Measurements from ENCODE around the gene SPOCK2.

The SPOCK2 gene

GRCh38 chr10:72096115-72097000 is 8.0 kb upstream of the SPOCK2 start:
- Histone ChIP-seq H3K4me1 (ENCODE audit: control insufficient read depth, insufficient read depth, low read length) (no peaks in the 10 kb centered on the region; the same call in 1 of the 2 replicates), H3K27me3 (ENCODE audit: control insufficient read depth, insufficient read depth, low read length) (no peaks in the 10 kb centered on the region), H3K27ac (ENCODE audit: low read depth, low read length) (no peak overlapping the region), H3K36me3 (ENCODE audit: control insufficient read depth, insufficient read depth, low read length) (peaks cover 16% of the 10 kb centered on the region), H3K9me3 (ENCODE audit: control insufficient read depth, insufficient read depth, low read depth, low read length) (no peaks in the 10 kb centered on the region), H3K9ac (ENCODE audit: low read length) (no peak overlapping the region), H3K4me3 (ENCODE audit: low read depth, low read length) (no peak overlapping the region)

GRCh38 chr10:72095195-72095594 is 6.8 kb upstream of the SPOCK2 start:
- no peaks in the 10 kb centered on the region for H3K9me3 ChIP-seq (ENCODE audit: control insufficient read depth, insufficient read depth, low read depth, low read length)
- H3K27me3 ChIP-seq (ENCODE audit: control insufficient read depth, insufficient read depth, low read length), result peaks cover 5% of the 10 kb centered on the region; the same call in 1 of the 2 replicates
- H3K9ac ChIP-seq (ENCODE audit: low read length), result no peak overlapping the region
- H3K36me3 ChIP-seq (ENCODE audit: control insufficient read depth, insufficient read depth, low read length), result peaks cover 13% of the 10 kb centered on the region
- no peak overlapping the region for H3K27ac ChIP-seq (ENCODE audit: low read depth, low read length)
- H3K4me1 ChIP-seq (ENCODE audit: control insufficient read depth, insufficient read depth, low read length), result peaks cover 3% of the 10 kb centered on the region; the same call in 1 of the 2 replicates
- H3K4me3 ChIP-seq (ENCODE audit: low read depth, low read length), result no peak overlapping the region

DNA sequence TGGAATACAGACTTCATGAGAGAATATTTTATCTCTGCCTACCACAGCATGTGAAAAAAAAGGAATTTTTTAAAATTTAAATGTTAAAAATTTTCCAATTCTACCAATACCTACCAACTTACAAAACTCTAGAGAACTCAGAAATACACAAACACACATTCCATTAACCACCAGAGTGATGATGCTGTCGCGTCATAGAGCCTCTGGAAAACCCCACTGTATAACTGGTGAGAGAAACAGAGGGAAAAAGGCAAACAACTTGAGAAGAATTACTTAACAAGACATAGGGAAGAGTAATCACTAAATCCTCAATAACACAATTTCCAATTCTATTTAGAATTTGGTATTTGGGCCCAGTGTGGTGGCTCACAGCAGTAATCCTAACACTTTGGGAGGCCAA is 6.2 kb upstream of the SPOCK2 start:
- Histone ChIP-seq H3K4me1 (ENCODE audit: control insufficient read depth, insufficient read depth, low read length) (peaks cover 3% of the 10 kb centered on the region; the same call in 1 of the 2 replicates), H3K9ac (ENCODE audit: low read length) (no peak overlapping the region), H3K27me3 (ENCODE audit: control insufficient read depth, insufficient read depth, low read length) (peaks cover 10% of the 10 kb centered on the region; the same call in 1 of the 2 replicates), H3K36me3 (ENCODE audit: control insufficient read depth, insufficient read depth, low read length) (peaks cover 13% of the 10 kb centered on the region), H3K9me3 (ENCODE audit: control insufficient read depth, insufficient read depth, low read depth, low read length) (no peaks in the 10 kb centered on the region), H3K4me3 (ENCODE audit: low read depth, low read length) (no peak overlapping the region), H3K27ac (ENCODE audit: low read depth, low read length) (no peak overlapping the region)

DNA sequence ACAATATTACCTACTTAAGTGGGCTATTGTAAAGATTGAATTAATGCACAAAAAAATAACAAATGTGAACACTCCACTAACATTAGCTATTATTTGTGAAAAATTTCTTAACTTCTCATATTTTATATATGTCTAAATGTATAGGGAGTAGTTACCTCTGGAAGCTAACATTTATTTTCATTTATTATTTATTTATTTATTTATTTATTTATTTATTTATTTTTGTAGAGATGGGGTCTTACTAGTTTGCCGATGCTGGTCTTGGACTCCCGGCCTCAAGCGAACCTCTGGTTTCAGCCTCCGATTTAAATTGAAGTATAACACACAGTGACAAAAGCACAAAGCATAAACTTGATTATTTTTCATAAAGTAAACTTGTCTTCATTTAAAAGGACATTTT is 5.1 kb upstream of the SPOCK2 start:
- H3K27me3 ChIP-seq (ENCODE audit: control insufficient read depth, insufficient read depth, low read length), result peaks cover 21% of the 10 kb centered on the region
- H3K36me3 ChIP-seq (ENCODE audit: control insufficient read depth, insufficient read depth, low read length), result peaks cover 13% of the 10 kb centered on the region
- no peak overlapping the region for H3K27ac ChIP-seq (ENCODE audit: low read depth, low read length)
- H3K4me1 ChIP-seq (ENCODE audit: control insufficient read depth, insufficient read depth, low read length), result peaks cover 9% of the 10 kb centered on the region; the same call in 1 of the 2 replicates
- H3K9ac ChIP-seq (ENCODE audit: low read length), result no peak overlapping the region
- H3K4me3 ChIP-seq (ENCODE audit: low read depth, low read length), result no peak overlapping the region
- no peaks in the 10 kb centered on the region for H3K9me3 ChIP-seq (ENCODE audit: control insufficient read depth, insufficient read depth, low read depth, low read length)

DNA sequence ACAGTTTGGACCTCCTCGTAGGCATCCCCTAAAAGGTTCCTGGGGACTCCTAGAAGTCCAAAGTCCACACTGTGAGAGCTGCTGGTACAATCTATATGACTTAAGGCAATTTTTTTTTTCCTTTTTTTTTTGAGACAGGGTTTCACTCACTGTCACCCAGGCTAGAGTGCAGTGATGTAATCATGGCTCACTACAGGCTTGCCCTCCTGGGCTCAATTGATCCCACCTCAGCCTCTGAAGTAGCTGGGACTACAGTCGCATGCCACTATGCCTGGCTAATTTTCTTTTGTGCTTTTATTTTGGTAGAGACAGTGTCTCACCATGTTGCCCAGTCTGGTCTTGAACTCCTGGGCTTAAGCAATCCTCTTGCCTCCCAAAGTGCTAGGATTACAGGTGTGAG is 4.6 kb upstream of the SPOCK2 start:
- Histone ChIP-seq H3K9ac (ENCODE audit: low read length) (no peak overlapping the region), H3K27ac (ENCODE audit: low read depth, low read length) (no peak overlapping the region), H3K4me1 (ENCODE audit: control insufficient read depth, insufficient read depth, low read length) (peaks cover 10% of the 10 kb centered on the region; the same call in 1 of the 2 replicates), H3K4me3 (ENCODE audit: low read depth, low read length) (no peak overlapping the region), H3K9me3 (ENCODE audit: control insufficient read depth, insufficient read depth, low read depth, low read length) (no peaks in the 10 kb centered on the region), H3K27me3 (ENCODE audit: control insufficient read depth, insufficient read depth, low read length) (peaks cover 25% of the 10 kb centered on the region), H3K36me3 (ENCODE audit: control insufficient read depth, insufficient read depth, low read length) (peaks cover 13% of the 10 kb centered on the region)

DNA sequence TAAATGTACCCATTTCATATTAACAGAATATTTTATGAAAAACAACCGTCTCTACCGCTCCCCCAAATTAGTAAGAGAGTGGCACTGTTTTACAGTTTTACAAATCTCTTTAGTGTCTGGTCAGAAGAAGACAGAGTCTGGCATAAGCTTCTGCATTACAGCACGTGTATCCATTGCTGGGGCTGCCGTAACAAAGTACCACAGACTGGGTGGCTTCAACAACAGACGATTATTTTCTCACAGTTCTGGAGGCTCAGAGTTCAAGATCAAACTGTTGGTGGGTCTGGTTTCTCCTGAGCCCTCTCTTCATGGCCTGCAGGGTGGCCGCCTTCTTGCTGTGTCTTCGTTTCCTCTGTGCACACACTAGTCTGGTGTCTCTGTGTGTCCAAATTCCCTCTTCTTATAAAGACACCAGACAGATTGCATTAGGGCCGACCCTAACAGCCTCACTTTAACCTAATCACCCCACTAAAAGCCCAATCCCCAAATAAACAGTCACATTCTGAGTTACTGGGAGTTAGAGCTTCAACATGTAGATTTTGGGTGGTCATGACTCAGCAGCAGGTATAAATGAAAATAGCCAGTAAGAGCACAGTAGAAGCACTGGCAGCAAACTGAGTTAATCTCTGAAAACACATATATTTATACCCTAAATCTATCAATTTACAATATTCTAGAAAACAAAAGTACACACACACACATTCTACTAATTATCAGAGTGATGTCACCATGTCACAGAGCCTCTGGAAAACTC is 4.0 kb upstream of the SPOCK2 start:
- Histone ChIP-seq H3K9me3 (ENCODE audit: control insufficient read depth, insufficient read depth, low read depth, low read length) (no peaks in the 10 kb centered on the region), H3K9ac (ENCODE audit: low read length) (no peak overlapping the region), H3K27me3 (ENCODE audit: control insufficient read depth, insufficient read depth, low read length) (peaks cover 32% of the 10 kb centered on the region), H3K4me1 (ENCODE audit: control insufficient read depth, insufficient read depth, low read length) (peaks cover 10% of the 10 kb centered on the region; the same call in 1 of the 2 replicates), H3K36me3 (ENCODE audit: control insufficient read depth, insufficient read depth, low read length) (peaks cover 13% of the 10 kb centered on the region), H3K27ac (ENCODE audit: low read depth, low read length) (no peak overlapping the region), H3K4me3 (ENCODE audit: low read depth, low read length) (no peak overlapping the region)

DNA sequence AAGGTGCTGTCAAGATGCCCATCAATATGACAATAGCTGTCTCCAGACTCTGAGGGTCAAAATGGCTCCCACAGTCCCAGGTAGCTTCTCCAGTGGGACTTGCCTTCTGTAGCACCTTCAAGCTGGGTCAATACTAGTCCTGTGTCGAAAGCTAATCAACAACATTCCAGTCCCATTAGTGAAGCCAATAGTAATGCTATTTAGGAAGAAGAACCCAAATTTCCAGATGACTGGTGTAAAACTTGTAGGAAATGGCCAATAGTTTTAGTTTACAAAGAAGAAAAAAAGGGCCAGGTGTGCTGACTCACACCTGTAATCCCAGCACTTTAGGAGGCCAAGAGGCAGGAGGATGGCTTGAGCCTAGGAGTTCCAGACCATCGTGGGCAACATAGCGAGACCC is 2.0 kb upstream of the SPOCK2 start:
- Histone ChIP-seq H3K36me3 (ENCODE audit: control insufficient read depth, insufficient read depth, low read length) (no peaks in the 10 kb centered on the region), H3K4me3 (ENCODE audit: low read depth, low read length) (no peak overlapping the region), H3K27ac (ENCODE audit: low read depth, low read length) (no peak overlapping the region), H3K9me3 (ENCODE audit: control insufficient read depth, insufficient read depth, low read depth, low read length) (no peaks in the 10 kb centered on the region), H3K27me3 (ENCODE audit: control insufficient read depth, insufficient read depth, low read length) (peaks cover 52% of the 10 kb centered on the region), H3K4me1 (ENCODE audit: control insufficient read depth, insufficient read depth, low read length) (peaks cover 17% of the 10 kb centered on the region), H3K9ac (ENCODE audit: low read length) (no peak overlapping the region)

DNA sequence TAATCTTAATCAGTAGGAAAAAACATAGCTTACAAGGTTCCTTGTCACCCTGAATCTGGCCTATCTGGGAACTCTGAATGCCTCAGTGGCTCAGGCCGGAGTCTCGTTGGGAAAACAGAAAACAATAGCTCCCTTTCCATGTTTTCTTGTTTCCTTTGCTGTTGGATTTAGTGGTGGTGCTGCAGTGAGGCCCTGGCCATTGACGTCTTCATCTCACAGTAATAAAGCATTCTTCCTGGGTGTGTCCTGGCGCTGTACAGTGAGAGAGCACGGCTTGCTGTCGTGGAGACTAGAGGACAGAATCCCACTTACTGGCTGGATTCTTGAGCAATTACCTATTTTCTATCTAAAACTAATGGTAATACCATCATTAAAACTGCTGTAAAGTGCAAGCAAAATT is 1.3 kb upstream of the SPOCK2 start:
- Histone ChIP-seq H3K9ac (ENCODE audit: low read length) (no peak overlapping the region), H3K4me3 (ENCODE audit: low read depth, low read length) (no peak overlapping the region), H3K27ac (ENCODE audit: low read depth, low read length) (no peak overlapping the region), H3K9me3 (ENCODE audit: control insufficient read depth, insufficient read depth, low read depth, low read length) (no peaks in the 10 kb centered on the region), H3K36me3 (ENCODE audit: control insufficient read depth, insufficient read depth, low read length) (no peaks in the 10 kb centered on the region), H3K4me1 (ENCODE audit: control insufficient read depth, insufficient read depth, low read length) (peaks cover 17% of the 10 kb centered on the region), H3K27me3 (ENCODE audit: control insufficient read depth, insufficient read depth, low read length) (peaks cover 59% of the 10 kb centered on the region)

DNA sequence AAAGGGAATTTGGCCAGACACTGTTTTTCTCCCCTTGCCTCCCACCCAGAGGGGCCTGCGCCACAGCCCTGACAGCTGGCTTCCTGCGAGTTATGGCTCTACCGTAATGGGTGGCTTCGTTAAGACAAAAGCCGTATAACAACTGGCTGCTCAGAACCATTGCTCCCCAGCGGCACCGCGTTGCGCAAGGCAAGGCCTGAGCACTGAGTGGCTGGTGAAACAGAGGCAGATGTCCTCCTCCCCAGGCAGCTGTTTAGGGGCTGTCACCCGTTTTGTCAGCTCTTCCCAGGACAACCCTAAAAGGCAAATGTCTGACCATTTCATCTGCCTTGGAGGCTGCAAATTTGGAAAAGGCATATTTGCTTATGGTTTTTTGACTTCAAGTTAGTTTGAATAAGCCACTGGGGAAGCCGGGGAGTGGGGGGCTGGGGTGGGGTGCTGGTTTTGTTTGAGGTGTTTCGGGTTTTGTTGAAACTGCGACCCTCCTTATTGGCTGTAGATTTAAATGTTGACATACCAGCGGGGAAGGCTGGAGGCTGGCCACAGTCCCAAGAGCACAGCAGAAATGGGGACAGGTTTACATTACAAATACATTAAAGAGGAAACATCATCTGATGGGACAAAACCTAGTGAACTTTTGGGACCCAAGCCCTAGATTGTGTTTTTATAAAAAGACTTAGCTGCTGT is 681 bp upstream of the SPOCK2 start:
- Histone ChIP-seq H3K9me3 (ENCODE audit: control insufficient read depth, insufficient read depth, low read depth, low read length) (no peaks in the 10 kb centered on the region), H3K4me1 (ENCODE audit: control insufficient read depth, insufficient read depth, low read length) (peaks cover 17% of the 10 kb centered on the region), H3K9ac (ENCODE audit: low read length) (no peak overlapping the region), H3K27ac (ENCODE audit: low read depth, low read length) (no peak overlapping the region), H3K36me3 (ENCODE audit: control insufficient read depth, insufficient read depth, low read length) (no peaks in the 10 kb centered on the region), H3K27me3 (ENCODE audit: control insufficient read depth, insufficient read depth, low read length) (peaks cover 65% of the 10 kb centered on the region), H3K4me3 (ENCODE audit: low read depth, low read length) (peak overlapping the region; percentile 68)

DNA sequence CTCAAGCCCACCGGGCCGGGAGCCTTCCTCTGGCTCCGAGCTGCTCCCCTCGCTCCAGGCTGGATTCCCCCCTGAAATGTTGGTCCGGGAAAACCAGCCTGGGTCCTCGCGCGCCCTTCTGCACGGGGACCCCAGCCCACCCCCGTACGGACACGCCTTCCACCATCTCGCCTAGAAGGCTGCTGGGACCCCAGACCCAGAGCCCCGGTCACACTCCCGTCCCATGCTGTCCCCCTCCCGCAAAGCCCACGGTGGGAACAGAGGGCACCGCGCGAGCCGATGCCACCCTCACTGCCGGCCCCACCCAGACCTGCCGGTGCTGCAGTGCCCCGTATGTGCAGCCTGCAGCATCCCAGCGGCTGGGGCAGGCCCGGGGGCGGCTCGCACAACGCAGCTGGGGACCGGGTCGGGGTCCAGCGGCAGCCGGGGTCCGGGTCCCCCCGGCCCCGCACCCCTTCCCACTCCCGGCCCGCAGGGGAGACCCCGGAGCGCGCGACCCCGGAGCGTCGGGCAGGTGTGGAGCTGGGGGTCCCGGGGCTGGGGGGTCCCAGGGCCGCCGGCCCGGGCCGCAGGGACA is 871 bp downstream of the SPOCK2 start:
- peaks cover 17% of the 10 kb centered on the region for H3K4me1 ChIP-seq (ENCODE audit: control insufficient read depth, insufficient read depth, low read length)

More for the DNA sequence above, 871 bp downstream of the SPOCK2 start:
- no peak overlapping the region for H3K27ac ChIP-seq (ENCODE audit: low read depth, low read length)
- H3K4me3 ChIP-seq (ENCODE audit: low read depth, low read length), result peak overlapping the region; percentile 68
- H3K27me3 ChIP-seq (ENCODE audit: control insufficient read depth, insufficient read depth, low read length), result peaks cover 65% of the 10 kb centered on the region
- peak overlapping the region; percentile 18 for H3K9ac ChIP-seq (ENCODE audit: low read length)
- no peaks in the 10 kb centered on the region for H3K9me3 ChIP-seq (ENCODE audit: control insufficient read depth, insufficient read depth, low read depth, low read length)
- H3K36me3 ChIP-seq (ENCODE audit: control insufficient read depth, insufficient read depth, low read length), result no peaks in the 10 kb centered on the region

Measured in HUES6 (cell line).